GM18873 (cell line): ENCODE data around the gene CDK5RAP2.

ENCODE experiments used
- ATAC-seq: cut with Tn5 transposase; IDR thresholded peaks from one replicate; pipeline ENCODE4 v1.9.1; 2021; ENCODE audit warnings: mild to moderate bottlenecking, moderate library complexity, moderate number of reproducible peaks; ENCODE audit not compliant: unreplicated experiment, low FRiP score

CDK5RAP2 gene

DNA sequence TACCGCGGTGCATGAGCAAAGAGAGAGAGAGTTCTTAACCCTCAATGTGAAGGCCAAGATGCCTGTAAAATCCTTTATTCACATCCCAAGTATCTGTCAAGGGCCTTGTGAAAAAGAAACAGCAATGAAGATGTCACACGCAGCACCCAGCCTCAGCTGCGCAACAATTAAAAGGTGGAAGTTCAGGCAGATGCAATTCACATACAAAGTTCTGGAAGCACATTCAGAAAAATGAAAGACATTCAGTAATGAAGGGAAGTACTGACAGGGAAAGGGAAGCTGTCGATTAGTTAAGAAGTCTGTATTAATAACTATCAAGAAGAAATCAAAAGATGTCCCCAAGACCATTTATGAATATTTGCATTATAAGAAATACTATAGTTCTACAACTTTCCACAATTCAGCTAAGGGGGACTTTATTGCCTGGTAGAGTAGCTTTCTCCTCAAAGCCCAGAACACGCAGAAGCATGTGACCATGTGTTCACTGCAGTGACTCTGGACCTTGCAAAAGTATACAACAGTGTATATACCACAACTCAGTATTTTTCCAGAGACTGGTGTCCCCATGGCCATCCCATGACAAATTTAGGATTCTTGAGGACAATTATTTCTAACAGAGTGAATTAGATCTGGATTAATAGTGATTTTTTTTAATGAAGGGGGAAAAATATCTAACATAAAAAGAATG lies 137.5 kb downstream of the CDK5RAP2 start:
- no peak for ATAC-seq

- no peak for ATAC-seq
Measured at GRCh38 chr9:120441426-120442307, 138.3 kb downstream of the CDK5RAP2 start.

DNA sequence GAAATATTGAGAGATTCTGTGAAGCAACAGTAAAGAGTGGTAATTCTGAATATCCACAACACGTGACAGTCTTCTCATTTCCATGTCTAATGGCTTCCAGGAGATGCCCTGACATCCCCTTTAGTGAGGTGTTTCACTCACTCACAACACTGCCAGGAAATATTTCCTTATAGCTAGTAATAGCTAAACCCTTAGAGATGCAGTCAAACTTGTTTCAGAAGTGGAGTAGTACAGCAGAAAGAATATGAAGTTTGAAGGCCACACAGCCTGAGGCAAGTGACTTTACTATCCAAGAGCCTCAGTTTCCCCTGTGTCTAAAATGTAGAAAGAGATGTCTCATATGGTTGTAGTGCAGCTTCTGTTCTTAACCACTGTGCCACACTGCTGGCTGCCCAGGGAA lies 139.2 kb downstream of the CDK5RAP2 start:
- ATAC-seq: no peak

GRCh38 chr9:120439926-120440325 lies 140.0 kb downstream of the CDK5RAP2 start:
- ATAC-seq: no peak

DNA sequence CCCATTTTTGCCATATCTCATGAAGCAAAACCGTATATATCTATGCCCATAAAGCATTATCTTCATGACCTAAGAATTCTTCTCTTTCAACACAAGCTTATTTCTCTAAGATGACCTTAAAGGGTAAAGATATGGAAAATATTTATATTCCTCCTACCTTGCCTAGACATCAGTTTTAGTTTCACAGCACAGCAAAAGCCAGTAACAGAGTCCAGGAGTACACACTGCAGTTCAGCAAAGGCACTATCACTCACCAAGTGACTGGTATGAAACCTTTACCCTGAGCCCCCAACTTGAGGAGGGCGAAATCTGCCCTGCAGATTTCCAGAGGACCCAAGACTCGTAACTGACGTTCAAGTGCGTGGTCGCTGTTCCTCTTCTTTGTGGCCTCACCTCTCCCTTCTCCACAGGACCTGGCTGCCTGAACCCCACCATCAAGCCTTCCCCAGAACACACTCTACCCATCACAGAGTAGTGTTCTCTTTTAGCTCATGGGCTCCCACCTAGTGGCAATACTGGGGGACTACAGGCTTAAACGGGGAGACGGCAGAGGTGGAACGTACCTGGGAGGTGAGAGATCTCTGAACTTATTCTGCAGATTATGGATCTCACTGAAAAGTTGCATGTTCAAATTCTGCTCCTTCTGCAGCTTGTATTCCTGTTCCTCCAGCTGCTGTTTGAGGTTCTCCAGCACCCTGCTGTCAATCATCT lies 141.0 kb downstream of the CDK5RAP2 start:
- ATAC-seq: no peak

GRCh38 chr9:120438111-120438510 lies 141.9 kb downstream of the CDK5RAP2 start:
- no peak for ATAC-seq

GRCh38 chr9:120436983-120437475 lies 142.9 kb downstream of the CDK5RAP2 start:
- no peak for ATAC-seq

DNA sequence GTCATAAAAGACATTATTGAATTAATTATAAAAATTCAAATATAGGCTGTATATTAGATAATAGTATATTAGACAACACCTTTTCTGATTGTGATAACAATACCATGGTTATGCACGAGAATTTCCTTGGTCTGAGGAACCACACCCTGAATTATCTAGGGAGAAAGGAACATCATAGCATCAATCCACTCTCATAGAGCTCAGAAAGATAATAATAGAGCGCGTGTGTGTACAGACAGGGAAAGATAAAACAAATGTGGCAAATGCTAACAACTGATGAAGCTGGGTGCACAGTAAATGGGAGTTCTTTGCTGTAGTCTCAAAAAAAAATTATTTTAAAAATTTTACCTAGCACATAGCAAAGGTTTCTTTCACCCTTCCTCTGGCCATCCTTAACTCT lies 143.5 kb downstream of the CDK5RAP2 start:
- ATAC-seq: no peak

DNA sequence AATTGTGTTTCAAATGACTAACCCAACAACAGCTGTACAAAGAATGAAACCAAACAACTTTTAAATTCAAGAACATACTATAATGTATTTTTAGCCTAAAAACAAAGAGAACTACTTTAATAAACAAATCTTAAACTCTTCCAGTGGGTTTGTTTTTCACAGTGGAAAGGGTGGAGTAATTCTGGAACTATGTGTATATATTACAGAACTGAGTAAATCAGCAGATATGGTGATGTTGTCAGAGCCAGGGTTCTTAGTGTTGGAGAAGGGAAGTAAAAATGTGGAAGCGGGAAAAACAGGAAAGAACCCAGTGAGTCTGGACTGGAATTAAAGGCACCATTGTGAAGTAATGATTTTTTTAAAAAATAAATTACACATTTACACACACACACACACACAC lies 144.9 kb downstream of the CDK5RAP2 start:
- ATAC-seq: no peak

DNA sequence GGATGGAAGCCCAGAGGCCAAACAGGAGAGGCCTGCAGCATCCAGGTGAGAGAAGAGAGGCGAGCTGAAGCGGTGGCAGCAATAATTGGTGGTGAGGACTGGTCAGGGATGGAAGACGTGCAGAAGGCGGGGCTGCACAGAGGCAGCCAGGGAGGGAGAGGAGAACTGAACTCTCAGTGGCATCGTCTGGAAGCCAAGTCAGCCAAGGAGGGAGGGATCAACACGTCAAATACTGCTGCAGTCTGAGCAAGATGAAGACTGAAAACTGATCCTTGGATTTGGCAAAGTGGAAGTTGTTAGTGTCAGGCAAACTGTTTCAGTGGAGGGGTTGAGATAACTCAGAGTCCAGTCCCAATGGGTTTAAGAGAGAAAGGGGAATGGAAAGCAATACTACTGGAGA lies 145.4 kb downstream of the CDK5RAP2 start:
- no peak for ATAC-seq

GRCh38 chr9:120433701-120434100 lies 146.3 kb downstream of the CDK5RAP2 start:
- ATAC-seq: no peak

GRCh38 chr9:120432600-120432999 lies 147.4 kb downstream of the CDK5RAP2 start:
- ATAC-seq: no peak

DNA sequence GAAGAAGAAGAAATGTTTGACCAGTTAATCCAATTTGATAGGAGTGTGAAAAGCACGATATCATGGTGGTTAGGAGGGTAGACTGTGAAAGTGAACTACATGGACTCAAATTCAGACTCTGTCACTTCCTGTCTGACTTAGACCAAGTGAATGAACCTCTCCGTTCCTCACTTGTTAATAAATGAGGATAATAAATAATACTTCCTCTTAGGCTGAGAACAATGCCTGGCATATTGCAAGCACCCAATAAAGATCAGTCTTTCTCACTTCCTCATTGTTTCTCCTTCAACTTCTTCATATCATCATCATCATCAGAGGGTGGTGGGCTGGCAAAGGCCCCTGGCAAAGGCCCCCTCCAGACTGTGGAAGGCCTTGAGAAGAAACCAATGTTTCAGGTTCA lies 148.7 kb downstream of the CDK5RAP2 start:
- no peak for ATAC-seq

DNA sequence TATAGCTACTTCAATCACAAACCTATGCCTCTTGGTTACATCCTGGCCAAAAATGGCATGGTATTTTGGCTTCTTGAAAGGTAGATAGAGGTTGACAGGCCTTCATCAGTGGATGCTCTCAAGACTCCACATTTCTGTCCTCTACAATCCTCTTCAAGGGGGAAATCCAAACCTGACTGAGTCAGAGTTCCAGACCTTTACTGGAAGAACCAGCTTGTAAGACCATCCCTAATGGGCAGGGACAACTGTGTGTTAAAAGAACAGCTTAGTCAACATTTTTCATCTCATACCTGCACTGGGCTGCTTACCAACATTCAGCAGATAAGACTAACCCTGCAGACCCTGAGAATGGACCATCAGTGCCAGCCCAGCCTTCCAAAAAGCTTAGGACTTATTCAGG lies 155.7 kb downstream of the CDK5RAP2 start:
- ATAC-seq: no peak

DNA sequence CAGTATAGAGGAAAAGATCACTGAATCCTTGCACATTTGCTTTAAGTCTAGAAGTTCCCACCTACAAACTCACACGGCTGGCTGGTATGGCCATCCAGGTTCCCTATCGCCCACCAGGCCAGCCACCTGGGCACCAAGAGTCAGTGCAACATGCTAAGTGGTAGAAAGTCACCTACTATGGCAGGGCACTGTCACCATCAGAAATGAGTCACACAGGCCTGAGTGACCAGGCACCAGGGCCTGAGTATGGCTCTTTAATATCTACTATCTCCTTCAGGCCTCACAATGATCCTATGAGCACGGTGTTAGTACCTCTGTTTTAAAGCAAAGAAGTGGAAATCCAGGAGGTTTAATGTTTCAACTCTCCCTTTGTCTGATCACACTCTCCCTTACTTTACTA lies 156.2 kb downstream of the CDK5RAP2 start:
- no peak for ATAC-seq

DNA sequence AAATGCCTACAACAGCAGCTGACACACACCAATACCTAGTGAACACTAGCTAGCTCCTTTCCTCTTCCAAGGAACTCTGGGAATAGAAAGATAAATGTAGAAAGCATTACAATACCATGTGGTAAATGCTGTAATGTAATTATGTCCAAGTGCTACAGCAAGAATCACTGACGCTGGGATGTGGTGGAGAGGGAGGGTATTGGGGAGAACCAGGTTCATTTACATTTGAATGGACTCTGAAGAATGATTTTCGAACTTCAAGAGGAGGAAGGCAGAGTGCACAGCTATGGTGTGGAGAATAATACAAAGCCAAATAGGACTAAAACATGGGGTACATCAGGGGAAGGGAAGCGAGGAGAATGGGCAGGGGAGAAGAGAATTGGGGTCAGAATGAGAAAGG lies 158.0 kb downstream of the CDK5RAP2 start:
- no peak for ATAC-seq

- no peak for ATAC-seq
Measured at GRCh38 chr9:120418315-120418714, 161.7 kb downstream of the CDK5RAP2 start.

DNA sequence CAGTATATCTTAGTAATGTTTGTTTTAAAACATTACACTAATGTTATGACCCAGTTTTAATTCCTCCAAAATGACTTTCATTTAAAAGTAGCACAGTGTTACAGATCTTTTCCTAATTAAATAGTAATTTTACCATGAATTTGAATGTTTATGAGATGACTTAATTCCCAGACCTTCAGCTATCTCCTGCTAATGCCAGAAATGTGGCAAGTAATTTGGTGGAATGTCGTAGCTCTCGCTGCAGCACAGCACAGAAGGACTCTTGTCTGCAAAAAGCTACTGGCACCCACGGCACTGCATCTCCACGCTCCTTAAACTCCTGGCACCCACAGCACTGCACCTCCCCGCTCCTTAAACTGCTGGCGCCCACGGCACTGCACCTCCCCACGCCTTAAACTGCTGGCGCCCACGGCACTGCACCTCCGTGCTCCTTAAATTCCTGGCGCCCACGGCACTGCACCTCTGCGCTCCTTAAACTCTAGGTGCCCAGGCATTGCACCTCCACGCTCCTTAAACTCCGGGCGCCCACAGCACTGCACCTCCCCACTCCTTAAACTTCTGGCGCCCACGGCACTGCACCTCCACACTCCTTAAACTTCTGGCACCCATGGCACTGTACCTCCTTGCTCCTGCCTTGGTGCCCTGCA lies 163.1 kb downstream of the CDK5RAP2 start:
- no peak for ATAC-seq

DNA sequence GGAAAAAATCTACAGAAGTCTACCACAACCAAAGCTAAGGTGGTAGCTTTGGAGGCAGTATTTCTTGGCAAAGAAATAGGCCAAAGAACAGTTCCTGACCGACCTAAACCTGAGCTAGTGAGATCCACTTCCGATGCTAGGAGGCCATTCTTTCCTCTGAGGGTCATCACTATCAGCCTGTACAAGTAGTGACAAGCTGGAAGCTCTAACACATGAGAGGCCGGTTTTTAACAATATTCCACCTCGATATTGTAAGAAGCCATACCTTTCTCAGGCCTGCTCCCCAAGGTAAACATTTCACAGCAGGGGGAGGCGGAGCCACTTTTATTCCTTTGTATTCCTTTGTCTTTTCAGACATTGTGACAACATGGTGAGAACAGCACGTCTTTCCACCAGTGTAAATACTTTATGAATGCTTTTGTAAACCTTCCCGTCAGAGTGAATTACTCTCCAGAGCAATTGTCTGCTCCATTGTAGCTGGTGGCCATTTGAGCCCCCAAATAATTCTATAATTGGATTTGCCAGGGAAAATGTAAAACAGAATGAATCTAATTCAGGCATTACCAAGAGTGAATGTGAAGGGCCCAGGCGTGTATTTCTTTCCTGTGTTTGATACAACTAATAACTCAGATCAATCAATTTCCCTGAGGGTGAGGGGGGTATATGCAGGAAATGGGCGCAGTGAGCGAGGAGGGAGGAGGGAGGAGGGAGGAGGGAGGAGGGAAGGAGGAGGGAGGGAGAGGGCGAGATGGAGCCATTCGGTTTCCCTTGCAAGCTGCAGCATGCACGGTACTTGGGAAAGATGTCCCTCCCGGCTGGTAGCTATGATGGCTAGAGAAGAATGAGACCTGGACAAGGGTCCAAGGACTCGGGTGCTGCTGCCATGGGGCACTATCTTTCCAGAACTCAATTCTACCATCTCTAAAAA lies 166.6 kb downstream of the CDK5RAP2 start:
- no peak for ATAC-seq
